ENCODE results near the gene BBS9. TPM values are rescaled to one million over a fixed set of nuclear protein-coding genes. Genes with fewer than 3 reads are reported as not detected.
A peak's percentile ranks its signal among the peaks of the same experiment; 100 is the strongest.

The BBS9 gene
- total RNA-seq, 1 experiment from 2014 or later: 26.4 TPM

DNA sequence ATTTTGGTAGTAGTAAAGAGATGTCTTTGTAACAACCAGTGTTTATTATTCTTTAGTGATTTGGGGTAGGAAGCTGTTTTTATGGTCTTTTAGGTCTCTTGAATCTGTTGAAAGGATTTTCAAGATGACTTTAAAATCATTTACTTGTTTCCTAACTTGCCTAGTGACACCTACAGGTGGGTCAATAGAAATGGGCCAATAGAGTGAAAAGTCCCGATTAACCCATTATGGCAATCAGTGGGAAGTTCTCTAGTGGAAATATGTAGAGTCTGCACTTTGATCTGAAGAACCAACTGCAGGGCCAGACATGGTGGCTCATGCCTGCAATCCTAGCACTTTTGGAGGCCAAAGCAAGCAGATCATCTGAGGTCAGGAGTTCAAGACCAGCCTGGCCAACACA is 401.3 kb downstream of the BBS9 start:
- no peak overlapping the region for H2BK5ac ChIP-seq (ENCODE audit: insufficient read length, low read length)
- Mint-ChIP-seq H3K27me3 (ENCODE audit: low read depth) (no peaks in the 10 kb centered on the region), H3K36me3 (ENCODE audit: insufficient read depth in 1 of 3, low read depth in 3 of 3) (peaks cover 0 to 4% (median 0%) of the 10 kb centered on the region in 3 experiments; a peak in 1 of 7 replicates), H3K9me3 (peaks cover 2 to 3% of the 10 kb centered on the region in 2 experiments; a peak in 3 of 5 replicates), H3K4me1 (peaks cover 18 to 22% of the 10 kb centered on the region in 2 experiments), H3K4me3 (no peak overlapping the region), H3K27ac (no peak overlapping the region)
- TF ChIP-seq, protein P1, sequence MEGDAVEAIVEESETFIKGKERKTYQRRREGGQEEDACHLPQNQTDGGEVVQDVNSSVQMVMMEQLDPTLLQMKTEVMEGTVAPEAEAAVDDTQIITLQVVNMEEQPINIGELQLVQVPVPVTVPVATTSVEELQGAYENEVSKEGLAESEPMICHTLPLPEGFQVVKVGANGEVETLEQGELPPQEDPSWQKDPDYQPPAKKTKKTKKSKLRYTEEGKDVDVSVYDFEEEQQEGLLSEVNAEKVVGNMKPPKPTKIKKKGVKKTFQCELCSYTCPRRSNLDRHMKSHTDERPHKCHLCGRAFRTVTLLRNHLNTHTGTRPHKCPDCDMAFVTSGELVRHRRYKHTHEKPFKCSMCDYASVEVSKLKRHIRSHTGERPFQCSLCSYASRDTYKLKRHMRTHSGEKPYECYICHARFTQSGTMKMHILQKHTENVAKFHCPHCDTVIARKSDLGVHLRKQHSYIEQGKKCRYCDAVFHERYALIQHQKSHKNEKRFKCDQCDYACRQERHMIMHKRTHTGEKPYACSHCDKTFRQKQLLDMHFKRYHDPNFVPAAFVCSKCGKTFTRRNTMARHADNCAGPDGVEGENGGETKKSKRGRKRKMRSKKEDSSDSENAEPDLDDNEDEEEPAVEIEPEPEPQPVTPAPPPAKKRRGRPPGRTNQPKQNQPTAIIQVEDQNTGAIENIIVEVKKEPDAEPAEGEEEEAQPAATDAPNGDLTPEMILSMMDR (conservative IDR thresholded peaks at IDR 0.05): peak; percentile 52
- no peaks in the 10 kb centered on the region for H4K20me1 ChIP-seq (ENCODE audit: control insufficient read depth, insufficient read depth, insufficient read length)
- DNase-seq: no peak
- no peak overlapping the region for H3K18ac ChIP-seq (ENCODE audit: insufficient read length, low read depth, low read length)
- no peak overlapping the region for H3K14ac ChIP-seq (ENCODE audit: insufficient read depth, low read length)
- H2BK12ac ChIP-seq (ENCODE audit: insufficient read length, low read depth, low read length): no peak overlapping the region
- no peak overlapping the region for H4K8ac ChIP-seq (replicated peaks; ENCODE audit: insufficient read length, low read depth, low read length)
- no peaks in the 10 kb centered on the region for H3K4me1 ChIP-seq (ENCODE audit: insufficient read depth, low read length)
- no peak overlapping the region for H3K4ac ChIP-seq (ENCODE audit: low read depth, low read length)
- no peak overlapping the region for H2AFZ ChIP-seq (ENCODE audit: low read length)
- H3K27me3 ChIP-seq (ENCODE audit: insufficient read depth, low read length): no peaks in the 10 kb centered on the region
- no peak overlapping the region for H3K27ac ChIP-seq (ENCODE audit: insufficient read length, low read depth, low read length)
- H3T11ph ChIP-seq (ENCODE audit: low read length): no peak overlapping the region
- H3K4me2 ChIP-seq (ENCODE audit: insufficient read depth, insufficient read length, low read length): no peak overlapping the region
- no peak overlapping the region for H2AK5ac ChIP-seq (ENCODE audit: insufficient read length, low read length)
- H3K9me3 ChIP-seq (ENCODE audit: control insufficient read depth, low read depth, low read length): no peaks in the 10 kb centered on the region
- H2BK15ac ChIP-seq (ENCODE audit: low read depth, low read length): no peak overlapping the region
- H3K56ac ChIP-seq (ENCODE audit: insufficient read length, low read depth, low read length): no peak overlapping the region
- no peak overlapping the region for H4K91ac ChIP-seq (ENCODE audit: insufficient read length, low read depth, low read length)
- H3K23me2 ChIP-seq (ENCODE audit: insufficient read length, low read depth, low read length, poor library complexity, severe bottlenecking): no peaks in the 10 kb centered on the region
- WGBS (ENCODE audit: extremely low coverage, insufficient read length, low lambda C conversion rate): no CpG with 5 or more reads among the region's 1 CpG
- no peak overlapping the region for H3K9ac ChIP-seq (ENCODE audit: extremely low read depth, insufficient read length, low read length)
- H3K23ac ChIP-seq (ENCODE audit: insufficient read length, low read depth, low read length): no peak overlapping the region
- H3K79me2 ChIP-seq (ENCODE audit: insufficient read depth, low read length): no peaks in the 10 kb centered on the region
- no peak overlapping the region for H4K5ac ChIP-seq (ENCODE audit: insufficient read length, low read depth, low read length)
- H3K79me1 ChIP-seq (ENCODE audit: insufficient read depth, low read depth, low read length, poor library complexity, severe bottlenecking): no peaks in the 10 kb centered on the region
- no peak overlapping the region for H2BK120ac ChIP-seq (ENCODE audit: low read depth, low read length, poor library complexity, severe bottlenecking)
- no peak overlapping the region for H2BK20ac ChIP-seq (ENCODE audit: low read depth, low read length, poor library complexity, severe bottlenecking)
